Activated naive CD4-positive, alpha-beta T cell treated with anti-CD3 and anti-CD28 coated beads, Interleukin-2, amount 50 U/mL, for 72 hours (primary cell): ENCODE data around the gene CHMP4B. TPM values are rescaled to one million over a fixed set of nuclear protein-coding genes. Genes with fewer than 3 reads are reported as not detected.
"Not testable (repeated sequence)": the region's sequence is repeated elsewhere in the genome, so short reads cannot be mapped to it uniquely, and the experiment has no call there.

Experiments
- ATAC-seq, 2 donors: fragments of 150-1000 bp; cut with Tn5 transposase; 2 replicates each; pipeline ENCODE4 v1.10.0; 2021; ENCODE audit warnings: mild to moderate bottlenecking in 2 of 2, moderate library complexity in 2 of 2
- DNase-seq, 2 donors: peaks; one replicate each; pipeline ENCODE4 v3.0.0; 2021 to 2022; ENCODE audit warnings: low spot score in 2 of 2
- H3K27ac Mint-ChIP-seq, 2 donors: one replicate each; pipeline ENCODE4 v1.8.0; 2022; ENCODE audit warnings: mild to moderate bottlenecking in 2 of 2, mixed read lengths in 2 of 2
- H3K36me3 Mint-ChIP-seq, 2 donors: one replicate each; pipeline ENCODE4 v1.8.0; 2022; ENCODE audit warnings: mixed read lengths in 2 of 2
- H3K9me3 Mint-ChIP-seq, 2 donors: one replicate each; pipeline ENCODE4 v1.8.0; 2022; ENCODE audit warnings: mixed read lengths in 2 of 2
- total RNA-seq, 2 donors: library from RNA; stranded (reverse); gene quantifications; one replicate each; pipeline ENCODE4 v1.2.3, GENCODE V29; 2022

CHMP4B gene
- total RNA-seq, 2 donors from 2014 or later, result 80.0 to 81.4 TPM

DNA sequence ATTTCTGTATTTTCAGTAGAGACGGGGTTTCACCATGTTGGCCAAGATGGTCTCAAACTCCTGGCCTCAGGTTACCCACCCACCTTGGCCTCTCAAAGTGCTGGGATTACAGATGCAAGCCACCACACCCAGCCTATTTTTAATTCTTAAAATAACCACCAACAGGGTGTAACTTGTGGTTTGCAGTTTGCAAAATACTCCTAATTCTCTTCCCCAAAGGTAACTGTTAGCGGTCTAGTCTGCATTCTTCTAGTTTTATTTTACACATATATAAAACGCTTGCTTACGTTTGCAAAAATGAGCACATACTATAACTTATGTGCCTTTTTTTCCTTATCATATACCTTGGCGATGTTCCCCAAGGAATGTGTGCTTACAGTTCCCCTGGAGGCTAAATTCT lies 25.6 kb upstream of the CHMP4B start:
- Mint-ChIP-seq H3K9me3 (no peaks in the 10 kb centered on the region), H3K27ac (no peak overlapping the region), H3K36me3 (no peaks in the 10 kb centered on the region)
- DNase-seq, result no peak
- ATAC-seq, result no peak

DNA sequence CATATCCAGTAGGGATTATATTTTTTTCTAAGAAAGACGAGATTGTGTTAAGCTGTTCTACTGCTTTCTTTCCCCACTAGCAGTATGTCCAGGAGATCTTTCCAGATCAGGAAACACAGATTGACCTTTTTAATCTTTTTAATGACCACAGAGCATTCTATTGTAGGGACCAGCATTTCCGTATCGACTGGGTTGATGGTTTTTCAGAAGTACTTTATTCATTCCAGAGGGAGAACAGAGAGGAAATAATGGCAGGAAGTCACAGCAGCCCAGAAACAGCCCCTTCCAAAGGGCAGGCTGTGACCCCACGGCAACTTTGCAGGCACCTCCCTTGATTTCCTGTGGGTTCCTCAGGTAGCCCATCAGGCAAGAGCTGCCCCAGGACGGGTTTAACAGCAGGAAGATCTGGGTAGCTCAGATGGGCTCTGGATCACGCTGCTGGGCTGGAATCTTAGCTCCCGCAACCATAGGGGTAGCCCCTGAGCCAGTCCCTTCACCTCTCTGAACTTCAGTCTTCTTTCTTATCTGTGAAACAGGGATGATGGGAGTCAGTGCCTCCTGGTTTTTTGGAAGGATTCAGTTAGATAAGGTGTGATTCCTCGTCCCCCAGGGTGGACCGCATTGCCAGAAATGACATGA lies 23.8 kb upstream of the CHMP4B start:
- no peaks in the 10 kb centered on the region for H3K9me3 Mint-ChIP-seq
- ATAC-seq (no peak), DNase-seq (no peak)
- peak overlapping the region; percentile 6 to 52 for H3K27ac Mint-ChIP-seq
- no peaks in the 10 kb centered on the region for H3K36me3 Mint-ChIP-seq

DNA sequence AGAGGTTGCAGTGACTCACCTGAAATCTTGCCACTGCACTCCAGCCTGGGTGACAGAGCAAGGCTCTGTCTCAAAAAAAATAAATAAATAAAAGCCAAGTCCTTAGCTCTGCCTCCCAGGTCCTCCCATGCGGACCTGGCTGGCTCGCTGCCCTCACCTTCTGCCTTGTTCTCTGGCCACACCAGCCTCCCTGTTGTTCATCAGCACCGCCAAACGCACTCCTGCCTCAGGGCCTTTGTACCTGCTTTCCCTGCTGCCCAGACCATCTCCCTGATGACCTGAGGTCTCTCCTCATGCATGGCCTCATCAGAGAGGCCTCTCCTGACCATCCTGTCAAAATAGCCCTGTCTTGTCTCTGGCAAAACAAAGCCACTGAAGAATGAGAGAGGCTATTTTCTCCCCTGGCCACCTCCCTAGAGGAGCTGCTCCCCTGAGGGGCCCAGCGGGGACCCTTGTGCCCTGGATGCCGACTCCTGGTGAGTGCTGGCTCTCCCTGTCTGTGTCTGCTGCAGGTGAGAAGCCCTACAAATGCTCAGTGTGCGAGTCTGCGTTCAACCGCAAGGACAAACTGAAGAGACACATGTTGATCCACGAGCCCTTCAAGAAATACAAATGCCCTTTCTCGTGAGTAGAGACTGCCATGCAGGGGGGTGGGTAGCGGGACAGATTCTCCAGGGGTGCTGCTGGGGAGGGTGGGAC lies 22.6 kb upstream of the CHMP4B start:
- no peaks in the 10 kb centered on the region for H3K9me3 Mint-ChIP-seq
- no peaks in the 10 kb centered on the region for H3K36me3 Mint-ChIP-seq
- peak overlapping the region; percentile 5 to 89 for H3K27ac Mint-ChIP-seq
- DNase-seq (no peak), ATAC-seq (no peak)

- Mint-ChIP-seq H3K27ac (peak overlapping the region in 1 of 2 donors; percentile 89), H3K36me3 (no peaks in the 10 kb centered on the region), H3K9me3 (no peaks in the 10 kb centered on the region)
- peak in 1 of 2 donors; percentile 34 for ATAC-seq
- no peak for DNase-seq
These were observed 21.9 kb upstream of the CHMP4B start for GRCh38 chr20:33789109-33789857.

- no peak for ATAC-seq
- H3K9me3 Mint-ChIP-seq, result no peaks in the 10 kb centered on the region
- H3K36me3 Mint-ChIP-seq, result no peaks in the 10 kb centered on the region
- DNase-seq, result no peak
- peak overlapping the region in 1 of 2 donors; percentile 89 for H3K27ac Mint-ChIP-seq
These were observed 21.3 kb upstream of the CHMP4B start for GRCh38 chr20:33789858-33790182.

DNA sequence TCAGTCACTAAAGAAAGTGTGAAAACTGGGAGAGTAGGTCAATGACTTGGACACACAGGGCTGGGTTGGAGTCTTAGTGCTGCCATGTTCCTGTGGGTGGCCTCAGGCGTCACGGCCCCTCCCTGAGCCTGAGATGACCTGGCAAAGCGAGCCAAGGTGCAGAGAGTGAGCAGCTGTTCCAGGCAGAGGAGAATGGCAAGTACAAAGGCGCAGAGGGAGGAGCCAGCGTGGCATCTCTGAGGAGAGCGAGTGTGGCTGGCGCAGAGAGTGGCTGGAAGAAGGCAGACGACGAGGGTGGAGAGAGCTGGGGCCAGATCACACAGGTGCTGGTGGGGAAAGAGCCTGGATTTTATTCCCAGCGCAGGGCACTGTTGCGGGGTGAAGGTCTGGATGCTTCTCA lies 20.6 kb upstream of the CHMP4B start:
- H3K9me3 Mint-ChIP-seq, result no peaks in the 10 kb centered on the region
- ATAC-seq (no peak), DNase-seq (no peak)
- peak overlapping the region in 1 of 2 donors; percentile 79 for H3K27ac Mint-ChIP-seq
- H3K36me3 Mint-ChIP-seq, result no peaks in the 10 kb centered on the region

DNA sequence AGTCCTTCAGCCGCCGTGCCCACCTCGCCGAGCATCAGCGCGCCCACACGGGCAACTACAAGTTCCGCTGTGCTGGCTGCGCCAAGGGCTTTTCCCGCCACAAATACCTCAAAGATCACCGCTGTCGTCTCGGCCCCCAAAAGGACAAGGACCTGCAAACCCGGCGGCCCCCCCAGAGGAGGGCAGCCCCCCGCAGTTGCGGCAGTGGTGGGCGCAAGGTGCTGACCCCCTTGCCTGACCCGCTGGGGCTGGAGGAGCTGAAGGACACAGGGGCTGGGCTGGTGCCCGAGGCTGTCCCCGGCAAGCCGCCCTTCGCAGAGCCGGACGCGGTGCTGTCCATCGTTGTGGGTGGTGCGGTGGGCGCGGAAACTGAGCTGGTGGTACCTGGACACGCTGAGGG lies 20.1 kb upstream of the CHMP4B start:
- H3K27ac Mint-ChIP-seq, result no peak overlapping the region
- DNase-seq (no peak), ATAC-seq (no peak)
- H3K9me3 Mint-ChIP-seq, result no peaks in the 10 kb centered on the region
- no peaks in the 10 kb centered on the region for H3K36me3 Mint-ChIP-seq

- ATAC-seq (no peak), DNase-seq (no peak)
- no peaks in the 10 kb centered on the region for H3K36me3 Mint-ChIP-seq
- no peaks in the 10 kb centered on the region for H3K9me3 Mint-ChIP-seq
- no peak overlapping the region for H3K27ac Mint-ChIP-seq
These were observed 19.6 kb upstream of the CHMP4B start for GRCh38 chr20:33791540-33791939.

- Mint-ChIP-seq H3K27ac (peak overlapping the region in 1 of 2 donors; percentile 43), H3K9me3 (no peaks in the 10 kb centered on the region), H3K36me3 (no peaks in the 10 kb centered on the region)
- peak; percentile 63 to 70 for ATAC-seq
- DNase-seq, result peak in 1 of 2 donors; percentile 67
These were observed 19.1 kb upstream of the CHMP4B start for GRCh38 chr20:33791959-33792597.

DNA sequence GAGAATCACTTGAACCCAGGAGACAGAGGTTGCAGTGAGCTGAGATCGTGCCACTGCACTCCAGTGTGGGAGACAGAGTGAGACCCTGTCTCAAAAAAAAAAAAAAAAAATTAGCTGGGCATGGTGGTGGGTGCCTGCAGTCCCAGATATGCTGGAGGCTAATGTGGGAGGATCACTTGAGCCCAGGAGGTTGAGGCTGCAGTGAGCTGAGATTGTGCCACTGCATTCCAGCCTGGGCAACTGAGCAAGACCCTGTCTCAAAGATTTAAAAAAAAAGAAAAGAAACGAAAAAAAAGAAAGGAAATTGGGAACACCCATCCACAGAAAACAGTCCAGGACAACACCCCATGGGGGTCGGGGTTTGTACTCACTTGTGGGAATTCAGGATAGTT lies 18.6 kb upstream of the CHMP4B start:
- ATAC-seq, H3K36me3 Mint-ChIP-seq, DNase-seq, H3K9me3 Mint-ChIP-seq: not testable (repeated sequence)
- peak overlapping the region; percentile 43 to 73 for H3K27ac Mint-ChIP-seq

DNA sequence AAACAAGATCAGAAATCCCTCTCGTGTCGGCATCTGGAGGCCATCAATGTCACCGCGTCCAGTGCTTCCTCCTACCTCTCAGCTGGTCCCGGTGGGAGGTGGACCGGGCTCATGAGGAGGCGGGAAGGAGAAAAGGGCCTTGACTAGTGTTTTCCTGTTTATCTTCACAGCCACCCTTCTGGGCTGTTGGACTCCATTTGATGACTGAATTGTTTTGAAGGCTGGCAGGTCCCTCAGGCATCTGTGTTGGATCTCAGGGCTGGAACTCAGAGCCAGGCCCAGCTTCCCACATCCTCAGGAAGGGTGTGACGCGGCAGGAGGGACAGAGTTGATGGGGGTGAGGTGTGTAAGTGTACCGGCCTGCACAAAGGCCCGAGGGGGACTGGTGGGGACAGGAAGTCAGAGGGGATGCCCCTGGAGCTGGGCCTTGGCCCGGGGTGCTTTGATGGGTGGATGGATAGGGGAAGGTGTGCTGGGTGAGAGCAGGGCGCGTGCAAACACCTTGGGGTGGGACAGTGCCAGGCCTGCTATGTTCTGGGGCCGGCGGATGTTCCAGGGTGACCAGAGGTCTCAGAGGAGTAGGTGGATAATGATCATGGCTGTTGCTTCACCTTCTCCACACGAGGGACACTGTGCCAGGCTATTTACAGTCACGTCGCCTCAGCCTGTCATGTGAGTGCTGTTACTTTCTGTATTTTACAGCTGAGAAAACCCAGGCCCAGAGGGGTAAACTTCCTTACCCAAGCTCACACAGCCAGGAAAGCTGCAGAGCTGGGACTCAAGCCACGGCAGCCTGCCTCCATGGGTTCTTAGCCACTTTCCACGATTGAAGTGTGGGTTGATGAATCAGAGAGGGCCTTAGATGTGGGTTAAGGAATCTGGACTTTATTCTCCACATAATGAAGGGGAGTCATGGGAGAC lies 17.9 kb upstream of the CHMP4B start:
- Mint-ChIP-seq H3K27ac (peak overlapping the region; percentile 22 to 33), H3K36me3 (no peaks in the 10 kb centered on the region), H3K9me3 (no peaks in the 10 kb centered on the region)
- DNase-seq, result no peak
- no peak for ATAC-seq

- ATAC-seq, result no peak
- Mint-ChIP-seq H3K36me3 (no peaks in the 10 kb centered on the region), H3K9me3 (no peaks in the 10 kb centered on the region), H3K27ac (no peak overlapping the region)
- DNase-seq, result no peak
These were observed 14.8 kb upstream of the CHMP4B start for GRCh38 chr20:33796263-33796906.

- no peaks in the 10 kb centered on the region for H3K9me3 Mint-ChIP-seq
- H3K27ac Mint-ChIP-seq, result peak overlapping the region in 1 of 2 donors; percentile 25
- ATAC-seq (no peak), DNase-seq (no peak)
- no peaks in the 10 kb centered on the region for H3K36me3 Mint-ChIP-seq
These were observed 14.1 kb upstream of the CHMP4B start for GRCh38 chr20:33796907-33797544.

- ATAC-seq, result no peak
- DNase-seq, result no peak
- Mint-ChIP-seq H3K9me3 (no peaks in the 10 kb centered on the region), H3K27ac (no peak overlapping the region), H3K36me3 (no peaks in the 10 kb centered on the region)
These were observed 12.7 kb upstream of the CHMP4B start for GRCh38 chr20:33798444-33798843.

DNA sequence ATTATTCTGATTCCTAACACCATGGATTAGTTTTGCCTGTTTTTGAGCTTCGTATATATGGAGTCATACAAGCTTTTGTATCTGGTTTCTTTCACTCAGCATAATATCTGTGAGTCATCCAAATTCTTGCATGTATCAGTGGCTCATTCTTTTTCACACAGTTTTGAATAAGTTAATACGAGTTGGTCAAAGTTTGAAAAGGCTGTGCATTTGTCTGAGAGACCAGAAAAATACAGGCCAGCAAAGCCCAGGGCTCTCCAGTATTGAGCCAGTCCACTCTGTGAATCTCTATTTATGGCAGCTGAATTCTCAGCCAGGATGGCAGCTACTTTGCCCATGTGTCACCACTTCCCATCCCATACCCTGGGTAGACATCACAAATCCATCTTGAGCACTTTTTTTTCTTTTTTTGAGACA lies 7.2 kb upstream of the CHMP4B start:
- no peak for DNase-seq
- no peaks in the 10 kb centered on the region for H3K36me3 Mint-ChIP-seq
- H3K27ac Mint-ChIP-seq, result no peak overlapping the region
- H3K9me3 Mint-ChIP-seq, result no peaks in the 10 kb centered on the region
- ATAC-seq, result no peak
